Stimulated activated CD8-positive, alpha-beta memory T cell treated with anti-CD3 and anti-CD28 coated beads, Interleukin-15, amount 100 ng/mL, for 24 hours (primary cell): ENCODE results near the gene INPP5B.
"Not testable (repeated sequence)": the region's sequence is repeated elsewhere in the genome, so short reads cannot be mapped to it uniquely, and the experiment has no call there.

Experiments used
- DNase-seq: peaks from one replicate; pipeline ENCODE4 v3.0.0-alpha.2; 2020; ENCODE audit warnings: low read depth

Gene INPP5B

DNA sequence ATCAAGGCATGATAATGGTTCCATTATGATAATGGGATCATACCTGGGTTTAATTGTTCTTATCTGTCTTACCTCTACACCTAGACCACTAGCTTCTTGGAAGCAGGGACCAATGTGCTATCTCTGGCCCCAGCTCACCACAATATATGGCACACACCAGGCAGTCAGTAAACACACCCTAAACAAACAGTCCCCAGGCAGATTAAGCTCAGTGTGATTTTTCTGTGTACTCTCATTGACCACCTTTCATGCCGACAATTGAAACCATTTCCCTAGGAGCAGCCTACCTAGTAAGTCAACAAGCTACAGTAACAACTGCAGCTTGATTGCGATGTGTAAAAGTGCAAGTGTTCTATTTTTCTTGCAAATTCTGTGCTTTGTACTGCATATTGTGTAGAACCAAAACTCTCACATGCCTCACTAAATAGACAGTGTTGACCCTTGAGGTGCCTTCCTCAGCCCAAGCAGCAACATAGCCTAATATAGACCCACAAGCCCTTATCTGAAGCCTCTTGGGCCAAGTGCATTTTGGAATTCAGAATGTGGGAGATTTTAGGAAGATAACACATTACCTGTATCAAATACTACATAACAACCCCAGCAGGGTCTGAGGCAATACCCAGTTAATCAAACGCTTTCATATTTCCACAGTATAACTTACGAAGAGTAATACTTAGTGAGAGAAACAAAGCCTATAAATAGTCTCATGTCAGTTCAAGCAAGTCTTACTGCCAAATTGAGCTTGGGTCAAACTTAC is 32.0 kb downstream of the INPP5B start:
- DNase-seq: no peak

DNA sequence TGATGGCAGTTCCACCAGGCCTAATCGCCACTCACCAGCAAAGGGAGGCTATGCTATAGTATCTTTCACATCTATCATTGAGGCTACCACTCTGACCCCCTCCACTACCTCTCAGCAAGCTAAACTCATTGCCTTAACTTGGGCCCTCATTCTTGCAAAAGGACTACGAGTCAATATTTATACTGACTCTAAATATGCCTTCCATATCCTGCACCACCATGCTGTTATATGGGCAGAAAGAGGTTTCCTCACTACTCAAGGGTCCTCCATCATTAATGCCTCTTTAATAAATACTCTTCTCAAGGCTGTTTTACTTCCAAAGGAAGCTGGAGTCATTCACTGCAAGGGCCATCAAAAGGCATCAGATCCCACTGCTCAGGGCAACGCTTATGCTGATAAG is 35.4 kb downstream of the INPP5B start:
- not testable (repeated sequence) for DNase-seq

DNA sequence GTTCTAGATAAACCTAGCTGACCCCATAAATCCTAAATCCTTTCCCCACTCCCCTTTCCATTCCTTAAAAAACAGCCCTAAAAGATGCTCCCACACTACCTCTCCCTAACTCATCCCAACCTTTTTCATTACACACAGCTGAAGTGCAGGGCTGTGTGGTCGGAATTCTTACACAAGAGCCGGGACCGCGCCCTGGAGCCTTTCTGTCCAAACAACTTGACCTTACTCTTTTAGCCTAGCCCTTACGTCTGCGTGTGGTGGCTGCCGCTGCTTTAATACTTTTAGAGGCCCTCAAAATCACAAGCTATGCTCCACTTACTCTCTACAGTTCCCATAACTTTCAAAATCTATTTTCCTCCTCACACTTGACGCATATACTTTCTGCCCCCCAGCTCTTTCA is 36.0 kb downstream of the INPP5B start:
- DNase-seq: not testable (repeated sequence)

DNA sequence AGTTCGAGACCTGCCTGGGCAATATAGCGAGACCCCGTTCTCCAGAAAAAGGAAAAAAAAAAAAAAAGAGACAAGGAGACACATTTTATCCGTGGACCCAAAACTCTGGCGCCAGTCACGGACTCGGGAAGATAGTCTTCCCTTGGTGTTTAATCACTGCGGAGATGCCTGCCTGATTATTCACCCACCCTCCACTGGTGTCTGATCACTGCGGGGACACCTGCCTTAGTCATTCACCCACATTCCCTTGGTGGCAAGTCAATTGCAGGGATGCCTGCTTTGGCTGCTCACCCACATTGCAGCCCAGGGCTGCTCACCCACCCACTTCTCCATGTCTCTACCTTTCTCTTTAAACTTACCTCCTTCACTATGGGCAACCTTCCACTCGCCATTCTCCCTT is 38.3 kb downstream of the INPP5B start:
- not testable (repeated sequence) for DNase-seq

DNA sequence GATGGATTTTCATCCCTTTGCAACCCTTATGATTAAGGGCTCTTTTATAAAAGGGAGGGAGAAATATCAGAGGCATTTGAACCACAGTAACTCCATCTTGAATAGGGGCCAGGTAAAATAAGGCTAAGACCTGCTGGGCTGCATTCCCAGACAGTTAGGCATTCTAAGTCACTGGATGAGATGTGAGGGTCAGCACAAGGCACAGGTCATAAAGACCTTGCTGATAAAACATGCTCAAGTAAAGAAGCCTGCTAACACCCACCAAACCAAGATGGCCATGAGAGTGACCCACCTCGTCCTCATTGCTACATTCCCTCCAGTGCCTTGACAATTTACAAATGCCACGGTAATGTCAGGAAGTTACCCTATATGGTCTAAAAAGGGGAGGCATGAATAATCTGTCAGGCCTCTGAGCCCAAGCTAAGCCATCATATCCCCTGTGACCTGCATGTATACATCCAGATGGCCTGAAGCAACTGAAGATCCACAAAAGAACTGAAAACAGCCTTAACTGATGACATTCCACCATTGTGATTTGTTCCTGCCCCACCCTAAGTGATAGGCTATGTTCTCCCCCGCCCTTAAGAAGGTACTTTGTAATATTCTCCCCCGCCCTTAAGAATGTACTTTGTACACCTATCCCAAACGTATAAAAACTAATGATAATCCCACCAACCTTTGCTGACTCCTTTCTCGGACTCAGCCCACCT is 39.3 kb downstream of the INPP5B start:
- not testable (repeated sequence) for DNase-seq

DNA sequence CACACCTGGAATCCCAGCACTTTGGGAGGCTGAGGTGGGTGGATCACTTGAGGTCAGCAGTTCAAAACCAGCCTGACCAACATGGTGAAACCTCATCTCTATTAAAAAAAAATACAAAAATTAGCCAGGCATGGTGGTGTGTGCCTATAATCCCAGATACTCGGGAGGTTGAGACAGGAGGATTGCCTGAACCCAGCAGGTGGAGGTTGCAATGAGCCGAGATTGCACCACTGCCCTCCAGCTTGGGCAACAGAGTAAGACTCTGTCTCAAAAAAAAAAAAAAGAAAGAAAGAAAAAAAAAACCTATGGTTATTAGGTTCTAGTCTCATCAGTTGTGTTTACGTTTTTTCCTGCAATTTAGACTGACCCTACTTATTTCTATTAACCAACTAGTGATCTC is 40.3 kb downstream of the INPP5B start:
- DNase-seq: not testable (repeated sequence)

DNA sequence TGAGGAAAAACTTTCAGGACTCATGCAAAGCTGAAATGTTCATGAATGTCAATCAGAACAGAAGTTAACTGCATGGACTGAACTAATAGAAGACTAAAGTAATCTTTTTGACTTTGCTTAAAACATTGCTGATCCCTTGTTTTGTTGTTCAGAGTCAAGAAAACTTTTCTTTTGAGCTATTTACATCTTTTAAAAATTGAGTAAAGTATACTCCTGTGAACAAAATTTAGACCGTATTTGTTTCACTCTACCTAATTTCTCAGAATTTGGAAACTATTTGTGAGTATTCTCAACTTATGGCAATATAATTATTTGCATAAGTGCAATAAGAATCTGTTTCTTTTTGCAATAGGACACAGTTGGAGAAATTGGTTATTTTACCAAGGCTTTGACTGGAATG is 41.1 kb downstream of the INPP5B start:
- DNase-seq: no peak

DNA sequence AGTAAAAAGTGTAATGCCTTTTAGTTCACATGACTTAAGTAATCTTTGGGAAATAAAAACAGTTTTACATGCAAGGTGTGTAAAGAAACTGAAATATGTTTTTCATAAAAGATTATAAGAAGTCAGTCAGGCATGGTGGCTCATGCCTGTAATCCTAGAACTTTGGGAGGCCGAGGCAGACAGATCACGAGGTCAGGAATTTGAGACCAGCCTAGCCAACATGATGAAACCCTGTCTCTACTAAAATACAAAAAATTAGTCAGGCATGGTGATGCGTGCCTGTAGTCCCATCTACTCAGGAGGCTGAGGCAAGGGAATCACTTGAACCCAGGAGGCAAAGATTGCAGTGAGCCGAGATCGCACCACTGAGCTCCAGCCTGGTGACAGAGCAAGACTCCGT is 42.9 kb downstream of the INPP5B start:
- not testable (repeated sequence) for DNase-seq

DNA sequence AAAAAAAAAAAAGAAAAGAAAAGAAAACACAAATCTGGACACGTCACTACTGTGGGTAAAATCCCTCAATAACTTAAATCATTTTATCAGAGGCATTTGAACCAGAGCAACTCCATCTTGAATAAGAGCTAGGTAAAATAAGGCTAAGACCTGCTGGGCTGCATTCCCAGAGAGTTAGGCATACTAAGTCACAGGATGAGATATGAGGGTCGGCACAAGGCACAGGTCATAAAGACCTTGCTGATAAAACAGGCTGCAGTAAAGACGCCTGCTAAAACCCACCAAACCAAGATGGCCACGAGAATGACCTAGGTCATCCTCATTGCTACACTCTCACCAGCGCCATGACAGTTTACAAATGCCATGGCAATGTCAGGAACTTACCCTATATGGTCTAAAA is 43.9 kb downstream of the INPP5B start:
- DNase-seq: no peak

DNA sequence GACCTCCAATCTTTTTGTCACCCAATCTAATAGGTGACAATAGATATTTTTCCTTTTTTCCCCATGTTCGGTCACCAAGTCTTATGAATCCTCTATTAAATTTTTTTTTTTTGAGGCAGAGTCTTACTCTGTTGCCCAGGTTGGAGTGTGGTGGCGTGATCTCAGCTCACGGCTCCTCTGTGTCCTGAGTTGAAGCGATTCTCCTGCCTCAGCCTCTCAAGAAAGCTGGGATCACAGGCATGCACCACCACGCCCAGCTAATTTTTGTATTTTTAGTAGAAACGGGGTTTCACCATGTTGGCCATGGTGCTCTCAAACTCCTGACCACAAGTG is 45.0 kb downstream of the INPP5B start:
- DNase-seq: no peak

DNA sequence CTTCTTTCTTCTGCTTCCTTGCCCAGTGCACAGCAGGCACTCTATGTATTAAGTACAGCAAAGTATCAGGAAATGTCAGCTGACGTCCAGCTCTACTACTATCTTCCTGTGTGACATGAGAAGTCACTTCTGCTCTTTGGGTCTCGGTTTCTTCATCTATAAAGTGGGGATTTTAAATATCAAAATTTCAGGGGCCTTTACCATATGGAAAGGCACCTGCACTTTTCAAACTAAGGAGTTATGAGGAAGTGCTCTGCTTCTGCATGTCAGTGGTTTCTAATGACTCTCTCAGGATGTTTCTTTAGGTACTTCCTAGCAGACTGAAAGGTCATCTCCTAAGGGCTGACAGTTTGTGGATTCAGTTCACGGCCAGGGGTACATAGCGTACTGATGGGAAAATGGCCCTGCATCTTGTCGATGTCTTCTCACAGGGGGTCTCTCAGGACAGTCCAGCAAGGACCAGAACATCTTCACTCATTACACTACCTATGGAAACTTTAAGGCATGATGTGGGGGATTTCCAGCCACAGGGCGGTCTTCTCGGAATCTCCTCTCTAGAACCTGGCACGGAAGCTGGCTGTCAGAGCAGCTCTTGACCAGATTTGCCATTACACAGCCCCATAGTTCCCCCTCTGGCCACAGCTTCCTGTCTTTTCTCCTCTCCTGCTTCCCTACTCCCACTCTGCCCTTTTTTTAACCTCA is 45.5 kb downstream of the INPP5B start:
- DNase-seq: no peak

DNA sequence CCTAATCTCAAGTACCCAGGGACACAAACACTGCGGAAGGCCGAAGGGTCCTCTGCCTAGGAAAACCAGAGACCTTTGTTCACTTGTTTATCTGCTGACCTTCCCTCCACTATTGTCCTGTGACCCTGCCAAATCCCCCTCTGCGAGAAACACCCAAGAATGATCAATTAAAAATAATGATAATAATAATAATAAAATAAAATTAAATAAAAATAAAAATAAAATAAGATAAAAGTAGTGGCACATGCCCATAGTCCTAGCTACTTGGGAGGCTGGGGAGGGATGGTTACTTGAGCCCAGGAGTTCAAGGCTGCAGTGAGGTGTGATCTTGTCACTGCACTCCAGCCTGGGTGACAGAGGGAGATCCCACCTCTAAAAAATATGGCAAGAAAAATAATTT is 49.3 kb downstream of the INPP5B start:
- DNase-seq: not testable (repeated sequence)

DNA sequence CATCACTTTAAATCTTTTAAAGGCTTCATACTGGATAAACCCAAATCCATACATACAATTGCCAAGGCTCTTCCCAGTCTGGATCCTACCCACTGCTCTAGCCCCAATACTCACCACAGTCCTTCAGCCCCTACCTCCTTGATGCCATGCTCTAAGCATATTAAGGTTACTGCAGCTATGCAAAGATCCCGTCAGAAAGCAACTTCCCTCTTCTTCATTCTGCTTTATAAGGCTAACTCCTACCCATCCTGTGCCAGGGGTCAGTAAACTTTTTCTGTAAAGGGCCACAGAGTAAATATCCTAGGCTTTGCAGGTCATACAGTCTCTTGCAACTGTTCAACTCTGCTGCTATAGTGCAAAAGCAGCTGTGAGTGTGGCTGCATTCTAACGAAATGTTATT is 53.2 kb downstream of the INPP5B start:
- DNase-seq: no peak

DNA sequence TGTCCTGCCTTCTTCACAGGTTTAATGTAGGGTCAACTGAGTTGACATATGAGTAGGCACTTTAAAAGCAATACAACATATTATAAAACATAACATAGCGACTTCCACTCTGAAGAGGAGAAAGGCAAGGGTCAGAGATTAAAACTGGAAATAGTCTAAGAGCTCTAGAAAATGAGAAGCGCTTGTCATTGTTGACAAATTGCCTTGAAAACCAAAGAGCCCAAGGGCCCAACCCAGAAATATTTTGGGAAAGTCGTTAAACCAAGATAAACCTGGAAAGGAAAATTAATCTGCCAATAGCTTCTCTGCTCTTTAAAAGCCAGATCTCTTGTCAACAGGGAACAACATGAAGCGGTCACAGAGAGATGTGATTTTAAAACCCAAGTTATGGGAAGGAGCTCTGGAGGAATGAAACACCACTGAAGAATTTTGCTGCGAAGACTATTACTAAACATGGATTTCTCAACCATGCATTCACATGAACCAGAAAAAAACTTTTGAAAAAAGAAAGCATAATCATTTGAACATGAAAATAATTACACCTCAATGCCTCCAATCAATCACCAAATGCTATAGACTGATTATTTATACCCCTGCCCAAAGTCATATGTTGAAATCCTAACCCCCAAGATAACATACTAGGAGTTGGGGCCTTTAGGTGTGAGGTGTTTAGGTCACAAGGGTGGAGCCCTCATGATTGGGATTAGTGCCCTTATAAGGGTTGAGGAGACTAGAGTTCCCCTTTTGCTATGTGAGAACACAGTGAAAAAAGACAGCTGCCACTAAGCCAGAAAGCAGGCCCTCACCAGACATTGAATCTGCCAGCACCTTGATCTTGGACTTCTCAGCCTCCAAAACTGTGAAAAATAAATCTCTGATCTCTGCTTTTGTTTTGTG is 54.5 kb downstream of the INPP5B start:
- no peak for DNase-seq

DNA sequence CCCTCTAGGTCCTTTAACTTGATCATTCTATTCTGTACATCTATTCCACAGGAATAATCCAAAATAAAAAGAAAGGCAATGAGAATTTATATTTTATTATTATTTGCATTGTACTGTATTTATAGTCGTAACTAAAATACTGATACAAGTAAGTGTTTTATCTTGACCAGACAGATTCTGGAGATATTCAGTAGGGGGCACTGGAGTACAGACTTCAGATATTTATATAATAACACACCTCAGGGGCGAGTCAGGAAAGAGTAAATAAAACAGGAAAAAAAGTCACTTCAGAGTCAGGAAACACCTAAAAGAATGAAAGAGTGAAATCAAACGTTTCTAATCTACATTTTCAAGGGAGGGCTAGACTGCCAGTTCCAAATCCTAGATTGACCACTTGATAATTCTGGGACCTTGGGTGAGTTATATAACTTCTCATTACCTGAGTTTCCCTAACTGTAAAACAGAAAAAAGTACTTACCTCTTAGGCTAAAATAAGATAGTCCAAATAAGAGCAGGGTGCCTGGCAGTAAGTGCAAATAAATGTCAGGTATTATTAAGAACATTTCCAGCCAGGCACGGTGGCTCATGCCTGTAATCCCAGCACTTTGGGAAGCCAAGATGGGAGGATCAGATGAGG is 56.4 kb downstream of the INPP5B start:
- no peak for DNase-seq

DNA sequence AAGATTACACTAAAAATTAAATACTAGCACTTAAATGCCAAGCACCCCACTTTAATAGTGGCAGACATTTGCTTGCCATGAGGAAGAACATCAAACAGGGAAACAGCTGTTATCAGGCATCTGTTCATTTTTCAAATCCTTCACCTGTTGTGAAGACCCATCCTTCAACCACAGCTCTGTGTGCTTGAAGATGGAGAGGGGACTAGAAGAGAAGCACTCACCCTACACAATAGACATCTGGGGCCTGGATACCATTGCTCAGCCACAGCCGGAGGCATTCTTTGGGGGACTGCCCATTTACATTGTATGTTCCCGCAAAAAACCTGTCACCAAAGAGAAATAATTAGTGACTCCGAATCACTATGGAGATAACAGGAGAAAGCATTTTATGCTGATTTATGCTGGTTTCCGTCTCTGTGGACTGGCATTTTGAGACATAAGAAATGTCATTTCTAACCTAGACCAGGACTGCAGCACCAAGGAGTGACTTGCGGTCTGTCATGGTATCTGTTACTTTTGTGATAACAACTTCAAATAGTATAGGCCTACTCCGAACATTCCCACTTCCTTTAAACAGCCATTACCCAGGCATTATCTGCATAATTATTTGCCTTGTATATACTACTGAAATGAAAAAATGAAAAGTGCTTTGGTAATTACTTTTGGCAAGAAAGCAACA is 58.7 kb downstream of the INPP5B start:
- DNase-seq: no peak

DNA sequence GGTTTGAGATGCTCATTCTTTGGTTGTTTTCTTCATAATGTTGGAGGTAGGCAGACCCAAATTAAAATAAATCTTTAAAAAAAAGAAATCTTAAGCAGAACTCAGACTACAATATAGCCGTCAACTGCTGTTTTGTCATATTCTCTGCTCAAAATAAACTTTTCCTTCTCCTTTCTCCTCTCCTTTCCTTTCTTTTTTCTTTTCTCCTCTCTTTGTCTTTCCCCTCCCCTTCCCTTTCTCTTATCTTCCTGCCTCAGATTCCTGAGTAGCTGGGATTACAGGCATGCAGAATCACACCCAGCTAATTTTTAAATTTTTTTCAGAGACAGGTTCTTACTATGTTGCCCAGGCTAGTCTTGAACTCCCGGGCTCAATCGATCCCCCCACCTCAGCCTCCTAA is 62.7 kb downstream of the INPP5B start:
- no peak for DNase-seq

DNA sequence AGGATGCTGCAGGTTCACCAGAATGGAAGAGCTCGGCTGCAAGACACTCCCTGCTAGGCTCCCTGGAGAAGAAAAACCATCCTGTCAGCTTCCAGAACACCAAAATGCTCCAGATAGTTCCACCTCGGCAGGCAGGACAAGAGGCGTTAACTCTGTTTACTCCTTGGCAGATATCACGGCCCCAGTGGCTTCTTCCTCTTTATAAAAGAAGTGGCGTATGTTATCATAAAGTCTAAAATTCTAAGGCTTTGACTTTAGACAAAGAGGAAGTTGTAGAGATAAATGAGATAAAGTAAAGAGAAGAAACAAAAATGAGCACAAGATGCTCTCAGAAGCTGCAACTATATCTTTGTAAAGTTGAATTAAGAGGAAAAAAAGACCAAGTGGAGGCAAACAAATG is 63.2 kb downstream of the INPP5B start:
- DNase-seq: no peak

DNA sequence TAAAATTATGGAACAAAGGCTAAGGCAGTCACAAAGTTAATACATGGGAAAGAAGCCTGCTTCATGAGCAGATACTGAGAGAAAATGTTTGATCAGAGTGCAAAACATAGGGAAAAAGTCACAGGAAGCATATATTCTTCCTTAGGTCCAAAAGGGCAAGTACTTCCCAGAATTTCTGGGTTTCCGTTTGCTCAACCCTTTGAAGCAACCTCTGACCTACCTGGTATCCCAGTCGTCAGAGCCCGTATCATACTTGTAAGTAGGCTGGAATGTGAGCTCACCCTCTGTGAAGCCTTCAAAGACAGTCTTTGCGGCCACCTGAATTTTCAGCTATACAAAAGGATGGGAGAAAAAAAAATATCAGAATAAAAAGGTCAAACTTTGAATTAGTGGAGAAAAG is 67.0 kb downstream of the INPP5B start:
- DNase-seq: no peak

DNA sequence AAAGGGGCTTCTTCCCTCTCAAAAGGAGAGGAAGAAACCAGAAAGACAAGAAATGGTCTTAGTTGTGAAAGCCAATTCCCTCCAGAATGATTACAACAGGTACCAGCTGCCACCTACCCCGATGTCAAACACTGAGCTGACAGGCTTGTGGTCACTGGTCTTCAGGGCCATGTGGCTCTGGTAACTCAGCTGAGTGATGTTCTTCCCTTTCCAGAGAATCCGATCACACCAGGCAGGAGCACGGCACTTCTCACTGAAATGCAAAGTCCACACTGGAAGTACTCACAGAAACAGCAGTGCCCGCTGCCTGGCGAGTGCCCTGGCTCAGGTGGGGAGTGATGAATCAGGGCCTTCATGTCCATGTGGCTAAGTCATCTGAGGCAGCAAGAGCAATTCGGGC is 68.8 kb downstream of the INPP5B start:
- no peak for DNase-seq

DNA sequence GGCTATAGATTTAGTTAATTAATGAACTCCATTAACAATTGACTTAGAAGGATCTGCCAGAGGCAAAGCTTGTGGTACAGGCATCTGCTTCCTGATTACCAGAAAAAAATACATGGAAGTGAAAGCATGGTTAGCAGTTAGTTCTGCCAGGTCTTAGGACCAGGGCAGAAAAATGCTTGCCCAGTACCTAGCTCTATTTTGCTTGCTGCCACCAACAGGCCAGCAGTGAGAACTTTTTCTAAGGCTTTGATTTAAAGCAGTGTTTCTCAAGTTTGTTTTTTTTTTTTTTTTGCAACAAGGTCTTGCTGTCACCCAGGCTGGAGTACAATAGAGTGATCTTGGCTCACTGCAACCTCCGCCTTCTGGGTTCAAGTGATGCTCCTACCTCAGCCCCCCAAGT is 71.0 kb downstream of the INPP5B start:
- DNase-seq: no peak
